Right cardiac atrium (tissue), 5 donors: Measurements from ENCODE around the gene SEMA6A. TPM values are rescaled to one million over a fixed set of nuclear protein-coding genes. Genes with fewer than 3 reads are reported as not detected.

Experiments used
- ATAC-seq, 2 donors: fragments of 200-7000 bp; cut with Tn5 transposase; one replicate each; pipeline versions ENCODE4 v1.8.0 to v1.9.1; 2020; ENCODE audit warnings: moderate library complexity in 2 of 2, mild to moderate bottlenecking in 1 of 2
- DNase-seq, 3 donors: peaks; one replicate each; pipeline ENCODE4 v3.0.0-alpha.2; 2020
- H3K27ac ChIP-seq: one replicate; pipeline ENCODE4 v1.5.1; 2013; ENCODE audit warnings: mild to moderate bottlenecking, low read length, control low read depth, moderate library complexity
- H3K27me3 ChIP-seq: one replicate; pipeline ENCODE4 v1.6.1; 2013; ENCODE audit not compliant: control insufficient read depth, insufficient read depth
- H3K4me1 ChIP-seq: one replicate; pipeline ENCODE4 v1.6.1; 2013; ENCODE audit warnings: low read length; ENCODE audit not compliant: control insufficient read depth, insufficient read depth
- H3K4me3 ChIP-seq: one replicate; pipeline ENCODE4 v1.5.1; 2013; ENCODE audit warnings: low read length, control low read depth
- H3K9me3 ChIP-seq: one replicate; pipeline ENCODE4 v1.6.1; 2013; ENCODE audit warnings: low read length; ENCODE audit not compliant: control insufficient read depth
- WGBS: extraction: QIAGEN DNeasy Blood & Tissue Kit; methylation state at CpG from one replicate; pipeline ENCODE4 v1.1.7; 2013; 5-methylcytosine and 5-hydroxymethylcytosine counted together
- intact Hi-C, 4 donors: fragments of 100-400 bp; cut with DNase I; formaldehyde crosslinking; loops; one replicate each; pipeline versions ENCODE4 v1.11.0 to v1.14.0; 2022 to 2023
- polyA plus RNA-seq: library from polyadenylated mRNA; stranded (reverse); fragments of 200-250 nt; gene quantifications from one replicate; pipeline ENCODE4 v1.2.3, GENCODE V29; 2013
- total RNA-seq, 4 donors: library from RNA; stranded (reverse); fragmentation: NEBNext Ultra II Directional; extraction: Animal tissue kit (Norgen Biotek cat#: 25700); gene quantifications; one replicate each; pipeline ENCODE4 v1.2.1, GENCODE V29; 2021
- donor health status: healthy with polysubstance abuse.
- donor health status: DM: no; HTN: yes; CAD: no.
- donor health status: DM: no; HTN: no; CAD: no.
- donor health status: DM: no; HTN: yes; CAD: no; lungs with severe emphysema.
- donor health status: DM: yes; HTN: yes; CAD: no.

SEMA6A gene
- total and polyA plus RNA-seq, 5 donors: 3.1 to 9.4 (median 4.1) TPM

- H3K9me3 ChIP-seq: no peaks in the 10 kb centered on the region
- 52% methylated on average over 5 of the region's 5 CpGs for WGBS
- H3K4me1 ChIP-seq: peaks cover 5% of the 10 kb centered on the region
- H3K4me3 ChIP-seq: no peak overlapping the region
- H3K27ac ChIP-seq: no peak overlapping the region
- ATAC-seq: peak; percentile 61 to 74
- no peak for DNase-seq
- intact Hi-C loops: no loop called here
- no peaks in the 10 kb centered on the region for H3K27me3 ChIP-seq
Measured at GRCh38 chr5:116455061-116455460, 119.6 kb downstream of the SEMA6A start.

GRCh38 chr5:116454417-116454927 lies 120.2 kb downstream of the SEMA6A start:
- intact Hi-C loops: no loop called here
- peak in 1 of 3 donors; percentile 62 for DNase-seq
- Histone ChIP-seq H3K27me3 (no peaks in the 10 kb centered on the region), H3K9me3 (no peaks in the 10 kb centered on the region), H3K4me1 (peaks cover 5% of the 10 kb centered on the region), H3K4me3 (no peak overlapping the region), H3K27ac (no peak overlapping the region)
- WGBS: 20% methylated on average over 9 of the region's 9 CpGs
- peak; percentile 83 to 91 for ATAC-seq

GRCh38 chr5:116453988-116454411 lies 120.6 kb downstream of the SEMA6A start:
- Histone ChIP-seq H3K4me1 (peaks cover 5% of the 10 kb centered on the region), H3K27ac (no peak overlapping the region), H3K9me3 (no peaks in the 10 kb centered on the region), H3K4me3 (no peak overlapping the region), H3K27me3 (no peaks in the 10 kb centered on the region)
- 21% methylated on average over 5 of the region's 5 CpGs for WGBS
- intact Hi-C loops: no loop called here
- DNase-seq: no peak
- peak in 1 of 2 donors; percentile 28 for ATAC-seq

- Histone ChIP-seq H3K4me3 (no peak overlapping the region), H3K27ac (no peak overlapping the region)
- WGBS: 96% methylated on average over 2 of the region's 2 CpGs
Measured at GRCh38 chr5:116452774-116453368, 121.8 kb downstream of the SEMA6A start.

GRCh38 chr5:116451905-116452450 lies 122.6 kb downstream of the SEMA6A start:
- Histone ChIP-seq H3K4me3 (no peak overlapping the region), H3K27ac (no peak overlapping the region), H3K4me1 (peaks cover 5% of the 10 kb centered on the region), H3K27me3 (no peaks in the 10 kb centered on the region), H3K9me3 (no peaks in the 10 kb centered on the region)
- ATAC-seq: no peak
- 86% methylated on average over 3 of the region's 3 CpGs for WGBS
- DNase-seq: no peak
- intact Hi-C loops: no loop called here

More at GRCh38 chr5:116452774-116453368, 121.8 kb downstream of the SEMA6A start:
- intact Hi-C loops: no loop called here
- Histone ChIP-seq H3K4me1 (peaks cover 5% of the 10 kb centered on the region), H3K27me3 (no peaks in the 10 kb centered on the region), H3K9me3 (no peaks in the 10 kb centered on the region)
- ATAC-seq (no peak), DNase-seq (no peak)

GRCh38 chr5:116451066-116451465 lies 123.6 kb downstream of the SEMA6A start:
- Histone ChIP-seq H3K4me1 (peaks cover 5% of the 10 kb centered on the region), H3K27me3 (no peaks in the 10 kb centered on the region), H3K4me3 (no peak overlapping the region), H3K27ac (no peak overlapping the region), H3K9me3 (no peaks in the 10 kb centered on the region)
- DNase-seq (no peak), ATAC-seq (no peak)
- intact Hi-C loops: no loop called here
- WGBS: 95% methylated on average over 3 of the region's 3 CpGs

GRCh38 chr5:116449458-116449857 lies 125.2 kb downstream of the SEMA6A start:
- Histone ChIP-seq H3K27me3 (no peaks in the 10 kb centered on the region), H3K27ac (no peak overlapping the region), H3K9me3 (no peaks in the 10 kb centered on the region), H3K4me1 (peaks cover 5% of the 10 kb centered on the region), H3K4me3 (no peak overlapping the region)
- intact Hi-C loops: no loop called here
- DNase-seq (no peak), ATAC-seq (no peak)
- 96% methylated on average over 3 of the region's 3 CpGs for WGBS

- DNase-seq (no peak), ATAC-seq (no peak)
- H3K4me3 ChIP-seq: no peak overlapping the region
- no peaks in the 10 kb centered on the region for H3K9me3 ChIP-seq
- WGBS: 91% methylated on average over 5 of the region's 5 CpGs
- no peaks in the 10 kb centered on the region for H3K27me3 ChIP-seq
- intact Hi-C loops: no loop called here
- H3K4me1 ChIP-seq: peaks cover 5% of the 10 kb centered on the region
- H3K27ac ChIP-seq: no peak overlapping the region
Measured at GRCh38 chr5:116448870-116449427, 125.7 kb downstream of the SEMA6A start.

GRCh38 chr5:116448450-116448849 lies 126.2 kb downstream of the SEMA6A start:
- no peak overlapping the region for H3K27ac ChIP-seq
- WGBS: 77% methylated on average over 4 of the region's 4 CpGs
- intact Hi-C loops: no loop called here

GRCh38 chr5:116446356-116447005 lies 128.1 kb downstream of the SEMA6A start:
- Histone ChIP-seq H3K4me3 (no peak overlapping the region), H3K9me3 (no peaks in the 10 kb centered on the region), H3K4me1 (peaks cover 7% of the 10 kb centered on the region), H3K27ac (no peak overlapping the region), H3K27me3 (no peaks in the 10 kb centered on the region)
- no peak for ATAC-seq
- peak in 1 of 3 donors; percentile 49 for DNase-seq
- intact Hi-C loops: no loop called here
- WGBS: 98% methylated on average over 32 of the region's 32 CpGs

More at GRCh38 chr5:116448450-116448849, 126.2 kb downstream of the SEMA6A start:
- peaks cover 5% of the 10 kb centered on the region for H3K4me1 ChIP-seq
- H3K4me3 ChIP-seq: no peak overlapping the region
- ATAC-seq: no peak
- H3K27me3 ChIP-seq: no peaks in the 10 kb centered on the region
- DNase-seq: no peak
- H3K9me3 ChIP-seq: no peaks in the 10 kb centered on the region

- H3K9me3 ChIP-seq: no peaks in the 10 kb centered on the region
- H3K4me1 ChIP-seq: peaks cover 14% of the 10 kb centered on the region
- 96% methylated on average over 2 of the region's 2 CpGs for WGBS
- H3K27ac ChIP-seq: no peak overlapping the region
- intact Hi-C loops: no loop called here
- ATAC-seq (no peak), DNase-seq (no peak)
- H3K27me3 ChIP-seq: no peaks in the 10 kb centered on the region
- H3K4me3 ChIP-seq: no peak overlapping the region
Measured at GRCh38 chr5:116445311-116445710, 129.3 kb downstream of the SEMA6A start.
